Measurements from ENCODE around the gene DCC.

- TF ChIP-seq CTCF (conservative IDR thresholded peaks at IDR 0.05) (no peak), ZFX (IDR thresholded peaks at IDR 0.05) (no peak)
These were observed 232.3 kb downstream of the DCC start for GRCh38 chr18:52572036-52573000.

Data from C4-2B (cell line).